ENCODE results near the gene AKAP8L.
"Not testable (repeated sequence)": the region's sequence is repeated elsewhere in the genome, so short reads cannot be mapped to it uniquely, and the experiment has no call there.

The AKAP8L gene

GRCh38 chr19:15358918-15359317, 59.9 kb downstream of the AKAP8L start:
- no peak overlapping the region for H3K9ac ChIP-seq (ENCODE audit: low read depth, low read length, poor library complexity, severe bottlenecking)

GRCh38 chr19:15357906-15358305, 60.9 kb downstream of the AKAP8L start:
- Histone ChIP-seq H3K36me3 (ENCODE audit: insufficient read depth, low read length) (peaks cover 63% of the 10 kb centered on the region; the same call in 1 of the 2 replicates), H3K27me3 (ENCODE audit: insufficient read depth, low read length, poor library complexity, severe bottlenecking) (no peaks in the 10 kb centered on the region), H3F3A (ENCODE audit: low read depth) (no peaks in the 10 kb centered on the region), H3K9me2 (replicated peaks; ENCODE audit: low read depth, low read length) (no peaks in the 10 kb centered on the region), H4K20me1 (ENCODE audit: insufficient read depth, low read length, poor library complexity, severe bottlenecking) (no peaks in the 10 kb centered on the region), H3K4me2 (ENCODE audit: low read depth, low read length, poor library complexity, severe bottlenecking) (no peak overlapping the region), H2AFZ (ENCODE audit: low read length) (no peak overlapping the region), H3K9ac (ENCODE audit: low read depth, low read length, poor library complexity, severe bottlenecking) (no peak overlapping the region), H3K9me3 (ENCODE audit: insufficient read depth, low read depth, low read length) (no peaks in the 10 kb centered on the region), H3K4me1 (ENCODE audit: insufficient read depth, low read length, poor library complexity, severe bottlenecking) (no peaks in the 10 kb centered on the region), H3K4me3 (ENCODE audit: low read length, poor library complexity, severe bottlenecking) (no peak overlapping the region), H3K79me2 (ENCODE audit: insufficient read depth, low read length) (no peaks in the 10 kb centered on the region)
- TF ChIP-seq EZH2phosphoT487 (IDR thresholded peaks at IDR 0.05; ENCODE audit: borderline replicate concordance) (no peak), CTCF (conservative IDR thresholded peaks at IDR 0.05; ENCODE audit: low read length) (no peak)

More at GRCh38 chr19:15358918-15359317, 59.9 kb downstream of the AKAP8L start:
- Histone ChIP-seq H3K4me1 (ENCODE audit: insufficient read depth, low read length, poor library complexity, severe bottlenecking) (no peaks in the 10 kb centered on the region), H3F3A (ENCODE audit: low read depth) (no peaks in the 10 kb centered on the region), H2AFZ (ENCODE audit: low read length) (no peak overlapping the region), H3K79me2 (ENCODE audit: insufficient read depth, low read length) (no peaks in the 10 kb centered on the region), H3K9me2 (replicated peaks; ENCODE audit: low read depth, low read length) (no peaks in the 10 kb centered on the region), H3K9me3 (ENCODE audit: insufficient read depth, low read depth, low read length) (no peaks in the 10 kb centered on the region), H3K4me2 (ENCODE audit: low read depth, low read length, poor library complexity, severe bottlenecking) (no peak overlapping the region), H3K36me3 (ENCODE audit: insufficient read depth, low read length) (peaks cover 62% of the 10 kb centered on the region; the same call in 1 of the 2 replicates), H3K4me3 (ENCODE audit: low read length, poor library complexity, severe bottlenecking) (no peak overlapping the region), H4K20me1 (ENCODE audit: insufficient read depth, low read length, poor library complexity, severe bottlenecking) (no peaks in the 10 kb centered on the region), H3K27me3 (ENCODE audit: insufficient read depth, low read length, poor library complexity, severe bottlenecking) (no peaks in the 10 kb centered on the region)
- TF ChIP-seq EZH2phosphoT487 (IDR thresholded peaks at IDR 0.05; ENCODE audit: borderline replicate concordance), result no peak

- no peaks in the 10 kb centered on the region for H3K9me3 ChIP-seq (ENCODE audit: insufficient read depth, low read depth, low read length)
- H4K20me1 ChIP-seq (ENCODE audit: insufficient read depth, low read length, poor library complexity, severe bottlenecking), result no peaks in the 10 kb centered on the region
- TF ChIP-seq CTCF (conservative IDR thresholded peaks at IDR 0.05; ENCODE audit: low read length), result no peak
- TF ChIP-seq EZH2phosphoT487 (IDR thresholded peaks at IDR 0.05; ENCODE audit: borderline replicate concordance), result no peak
- H3K9ac ChIP-seq (ENCODE audit: low read depth, low read length, poor library complexity, severe bottlenecking), result no peak overlapping the region
- no peaks in the 10 kb centered on the region for H3K9me2 ChIP-seq (replicated peaks; ENCODE audit: low read depth, low read length)
- H3F3A ChIP-seq (ENCODE audit: low read depth), result no peaks in the 10 kb centered on the region
- no peaks in the 10 kb centered on the region for H3K27me3 ChIP-seq (ENCODE audit: insufficient read depth, low read length, poor library complexity, severe bottlenecking)
- no peaks in the 10 kb centered on the region for H3K4me1 ChIP-seq (ENCODE audit: insufficient read depth, low read length, poor library complexity, severe bottlenecking)
- H3K79me2 ChIP-seq (ENCODE audit: insufficient read depth, low read length), result no peaks in the 10 kb centered on the region
- H2AFZ ChIP-seq (ENCODE audit: low read length), result no peak overlapping the region
- peaks cover 43% of the 10 kb centered on the region; the same call in 1 of the 2 replicates for H3K36me3 ChIP-seq (ENCODE audit: insufficient read depth, low read length)
- no peak overlapping the region for H3K4me3 ChIP-seq (ENCODE audit: low read length, poor library complexity, severe bottlenecking)
- no peak overlapping the region for H3K4me2 ChIP-seq (ENCODE audit: low read depth, low read length, poor library complexity, severe bottlenecking)
Measured at GRCh38 chr19:15354566-15355296, 64.1 kb downstream of the AKAP8L start.

GRCh38 chr19:15353908-15354307, 64.9 kb downstream of the AKAP8L start:
- H3K36me3 ChIP-seq (ENCODE audit: insufficient read depth, low read length), result peaks cover 35% of the 10 kb centered on the region; the same call in 1 of the 2 replicates
- H3K27me3 ChIP-seq (ENCODE audit: insufficient read depth, low read length, poor library complexity, severe bottlenecking), result no peaks in the 10 kb centered on the region
- TF ChIP-seq CTCF (conservative IDR thresholded peaks at IDR 0.05; ENCODE audit: low read length), result no peak
- no peak for TF ChIP-seq EZH2phosphoT487 (IDR thresholded peaks at IDR 0.05; ENCODE audit: borderline replicate concordance)
- H3K9me3 ChIP-seq (ENCODE audit: insufficient read depth, low read depth, low read length), result no peaks in the 10 kb centered on the region
- H4K20me1 ChIP-seq (ENCODE audit: insufficient read depth, low read length, poor library complexity, severe bottlenecking), result no peaks in the 10 kb centered on the region
- no peaks in the 10 kb centered on the region for H3K9me2 ChIP-seq (replicated peaks; ENCODE audit: low read depth, low read length)
- no peaks in the 10 kb centered on the region for H3F3A ChIP-seq (ENCODE audit: low read depth)
- no peaks in the 10 kb centered on the region for H3K79me2 ChIP-seq (ENCODE audit: insufficient read depth, low read length)
- H2AFZ ChIP-seq (ENCODE audit: low read length), result no peak overlapping the region
- no peak overlapping the region for H3K4me2 ChIP-seq (ENCODE audit: low read depth, low read length, poor library complexity, severe bottlenecking)
- no peak overlapping the region for H3K4me3 ChIP-seq (ENCODE audit: low read length, poor library complexity, severe bottlenecking)
- no peaks in the 10 kb centered on the region for H3K4me1 ChIP-seq (ENCODE audit: insufficient read depth, low read length, poor library complexity, severe bottlenecking)
- H3K9ac ChIP-seq (ENCODE audit: low read depth, low read length, poor library complexity, severe bottlenecking), result no peak overlapping the region

GRCh38 chr19:15352535-15352934, 66.3 kb downstream of the AKAP8L start:
- H3K4me2 ChIP-seq (ENCODE audit: low read depth, low read length, poor library complexity, severe bottlenecking), result not testable (repeated sequence)
- H3K36me3 ChIP-seq (ENCODE audit: insufficient read depth, low read length), result peaks cover 22% of the 10 kb centered on the region; the same call in 1 of the 2 replicates

More at GRCh38 chr19:15352535-15352934, 66.3 kb downstream of the AKAP8L start:
- not testable (repeated sequence) for H4K20me1 ChIP-seq (ENCODE audit: insufficient read depth, low read length, poor library complexity, severe bottlenecking); H3K27me3 ChIP-seq (ENCODE audit: insufficient read depth, low read length, poor library complexity, severe bottlenecking); H3K9me2 ChIP-seq (replicated peaks; ENCODE audit: low read depth, low read length); H3K4me1 ChIP-seq (ENCODE audit: insufficient read depth, low read length, poor library complexity, severe bottlenecking); H3K9ac ChIP-seq (ENCODE audit: low read depth, low read length, poor library complexity, severe bottlenecking); H3F3A ChIP-seq (ENCODE audit: low read depth); H3K4me3 ChIP-seq (ENCODE audit: low read length, poor library complexity, severe bottlenecking); H2AFZ ChIP-seq (ENCODE audit: low read length); H3K79me2 ChIP-seq (ENCODE audit: insufficient read depth, low read length); H3K9me3 ChIP-seq (ENCODE audit: insufficient read depth, low read depth, low read length)

Data from Loucy (cell line).